Upper lobe of left lung (tissue), 4 donors: ENCODE data around the gene CRB3.

ENCODE experiments used
- CTCF ChIP-seq, 6 experiments: fragments of 450-650 bp in 4 of 6; fragments of 200-600 bp in 2 of 6; sonication (generic) in 2 of 6; IDR thresholded peaks; one replicate each; pipeline ENCODE4 v1.5.1; 2016 to 2019; ENCODE audit warnings: antibody characterized with exemption in 6 of 6
- EP300 ChIP-seq, 4 donors: sonication (generic); formaldehyde crosslinking; IDR thresholded peaks; one replicate each; pipeline ENCODE4 v1.5.1; 2017; ENCODE audit warnings: antibody characterized with exemption in 4 of 4, control low read depth in 2 of 4
- POLR2A ChIP-seq, 4 donors: fragments of 450-650 bp; IDR thresholded peaks; one replicate each; pipeline ENCODE4 v1.5.1; 2016 to 2017; ENCODE audit warnings: antibody characterized with exemption in 4 of 4, mild to moderate bottlenecking in 2 of 4
- POLR2AphosphoS5 ChIP-seq, 2 donors: sonication (generic); formaldehyde crosslinking; IDR thresholded peaks; one replicate each; pipeline ENCODE4 v1.5.1; 2017; ENCODE audit warnings: antibody characterized with exemption in 2 of 2

- TF ChIP-seq CTCF (IDR thresholded peaks at IDR 0.05) (no peak), POLR2A (IDR thresholded peaks at IDR 0.05) (no peak), POLR2AphosphoS5 (IDR thresholded peaks at IDR 0.05) (no peak), EP300 (IDR thresholded peaks at IDR 0.05) (no peak)
Measured at GRCh38 chr19:6458695-6459261, 5.3 kb upstream of the CRB3 start.
